Glutamatergic neuron (in vitro differentiated cells): ENCODE data around the gene RUFY3. TPM values are rescaled to one million over a fixed set of nuclear protein-coding genes. Genes with fewer than 3 reads are reported as not detected.
"Not testable (repeated sequence)": the region's sequence is repeated elsewhere in the genome, so short reads cannot be mapped to it uniquely, and the experiment has no call there.

Experiments
- DNase-seq: peaks from one replicate; pipeline ENCODE4 v3.0.0; 2022
- H3K27ac Mint-ChIP-seq: one replicate; pipeline ENCODE4 v1.8.0; 2020; ENCODE audit warnings: mild to moderate bottlenecking, mixed read lengths, inconsistent platforms; ENCODE audit not compliant: unreplicated experiment
- H3K27me3 Mint-ChIP-seq: one replicate; pipeline ENCODE4 v1.8.0; 2020; ENCODE audit warnings: mild to moderate bottlenecking, moderate library complexity, mixed read lengths, inconsistent platforms; ENCODE audit not compliant: unreplicated experiment
- H3K36me3 Mint-ChIP-seq: one replicate; pipeline ENCODE4 v1.8.0; 2020; ENCODE audit warnings: mild to moderate bottlenecking, mixed read lengths, inconsistent platforms; ENCODE audit not compliant: unreplicated experiment
- H3K4me1 Mint-ChIP-seq: one replicate; pipeline ENCODE4 v1.8.0; 2020; ENCODE audit warnings: mild to moderate bottlenecking, low read depth, mixed read lengths, inconsistent platforms; ENCODE audit not compliant: unreplicated experiment
- H3K4me3 Mint-ChIP-seq: one replicate; pipeline ENCODE4 v1.8.0; 2020; ENCODE audit warnings: mild to moderate bottlenecking, mixed read lengths, inconsistent platforms; ENCODE audit not compliant: unreplicated experiment
- H3K9me3 Mint-ChIP-seq: one replicate; pipeline ENCODE4 v1.8.0; 2020; ENCODE audit warnings: mild to moderate bottlenecking, moderate library complexity, mixed read lengths, inconsistent platforms; ENCODE audit not compliant: unreplicated experiment
- total RNA-seq: library from RNA; stranded (reverse); fragmentation: NEBNext Ultra II Directional; extraction: Animal tissue kit (Norgen Biotek cat#: 25700); gene quantifications from one replicate; pipeline ENCODE4 v1.2.1, GENCODE V29; 2021; ENCODE audit not compliant: unreplicated experiment
- TF ChIP-seq, protein P1 (sequence below): fragments of 200-600 bp; sonication (generic); IDR thresholded peaks from one replicate; pipeline ENCODE4 v1.5.0; 2021; ENCODE audit not compliant: partially characterized antibody, unreplicated experiment

Gene RUFY3
- total RNA-seq, 1 donor from 2014 or later = 291 TPM

DNA sequence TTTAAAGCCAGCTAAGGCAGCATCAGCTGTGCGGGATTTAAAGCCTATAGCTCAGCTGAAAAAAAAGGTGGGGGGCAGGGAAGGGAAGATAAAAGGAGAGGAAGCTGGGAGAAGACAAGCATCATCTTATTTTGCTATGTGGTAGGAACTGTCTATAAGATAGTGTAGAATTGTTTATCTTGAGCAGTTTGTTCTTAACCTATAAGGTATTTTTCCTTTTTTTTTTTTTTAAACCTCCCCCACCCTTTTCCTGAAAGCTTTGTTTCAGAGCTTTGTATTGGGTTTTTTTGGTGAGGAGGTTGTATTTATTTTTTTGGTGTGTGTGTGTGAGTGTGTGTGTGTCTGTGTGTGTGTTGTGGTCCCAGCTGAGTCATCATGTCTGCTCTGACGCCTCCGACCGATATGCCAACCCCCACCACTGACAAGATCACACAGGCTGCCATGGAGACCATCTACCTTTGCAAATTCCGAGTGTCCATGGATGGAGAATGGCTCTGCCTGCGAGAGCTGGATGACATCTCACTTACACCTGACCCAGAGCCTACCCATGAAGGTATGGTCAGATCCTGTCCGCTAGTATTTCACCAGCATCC lies 531 bp downstream of the RUFY3 start:
- Mint-ChIP-seq H3K27ac (peak overlapping the region; percentile 99), H3K4me3 (peak overlapping the region; percentile 98)
- TF ChIP-seq, protein P1, sequence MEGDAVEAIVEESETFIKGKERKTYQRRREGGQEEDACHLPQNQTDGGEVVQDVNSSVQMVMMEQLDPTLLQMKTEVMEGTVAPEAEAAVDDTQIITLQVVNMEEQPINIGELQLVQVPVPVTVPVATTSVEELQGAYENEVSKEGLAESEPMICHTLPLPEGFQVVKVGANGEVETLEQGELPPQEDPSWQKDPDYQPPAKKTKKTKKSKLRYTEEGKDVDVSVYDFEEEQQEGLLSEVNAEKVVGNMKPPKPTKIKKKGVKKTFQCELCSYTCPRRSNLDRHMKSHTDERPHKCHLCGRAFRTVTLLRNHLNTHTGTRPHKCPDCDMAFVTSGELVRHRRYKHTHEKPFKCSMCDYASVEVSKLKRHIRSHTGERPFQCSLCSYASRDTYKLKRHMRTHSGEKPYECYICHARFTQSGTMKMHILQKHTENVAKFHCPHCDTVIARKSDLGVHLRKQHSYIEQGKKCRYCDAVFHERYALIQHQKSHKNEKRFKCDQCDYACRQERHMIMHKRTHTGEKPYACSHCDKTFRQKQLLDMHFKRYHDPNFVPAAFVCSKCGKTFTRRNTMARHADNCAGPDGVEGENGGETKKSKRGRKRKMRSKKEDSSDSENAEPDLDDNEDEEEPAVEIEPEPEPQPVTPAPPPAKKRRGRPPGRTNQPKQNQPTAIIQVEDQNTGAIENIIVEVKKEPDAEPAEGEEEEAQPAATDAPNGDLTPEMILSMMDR = no peak

DNA sequence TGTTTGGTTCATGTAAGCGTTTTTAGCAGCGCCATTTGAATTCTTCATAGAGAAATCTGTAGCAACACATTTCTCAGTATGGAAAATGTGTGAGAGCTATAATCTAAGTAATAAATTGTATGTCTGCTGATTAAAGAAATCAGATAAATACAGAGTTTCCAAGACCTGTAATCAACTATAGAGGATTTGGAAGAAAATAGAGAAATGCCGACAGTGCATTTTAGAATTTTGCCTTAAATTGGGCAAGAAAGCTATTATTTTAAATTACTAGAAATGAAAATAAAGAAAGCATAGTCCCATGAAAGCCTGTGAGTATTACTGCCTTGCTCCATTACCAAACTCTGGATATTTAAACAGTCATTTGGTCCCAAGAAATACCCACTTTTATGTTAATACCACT lies 2.7 kb downstream of the RUFY3 start:
- Mint-ChIP-seq H3K36me3 (no peaks in the 10 kb centered on the region), H3K4me3 (peak overlapping the region; percentile 98)
- TF ChIP-seq, protein P1 = no peak

More for the DNA sequence above, 531 bp downstream of the RUFY3 start:
- Mint-ChIP-seq H3K4me1 (peaks cover 15% of the 10 kb centered on the region), H3K27me3 (peaks cover 2% of the 10 kb centered on the region), H3K36me3 (no peaks in the 10 kb centered on the region), H3K9me3 (peaks cover 5% of the 10 kb centered on the region)
- DNase-seq = peak; percentile 58

DNA sequence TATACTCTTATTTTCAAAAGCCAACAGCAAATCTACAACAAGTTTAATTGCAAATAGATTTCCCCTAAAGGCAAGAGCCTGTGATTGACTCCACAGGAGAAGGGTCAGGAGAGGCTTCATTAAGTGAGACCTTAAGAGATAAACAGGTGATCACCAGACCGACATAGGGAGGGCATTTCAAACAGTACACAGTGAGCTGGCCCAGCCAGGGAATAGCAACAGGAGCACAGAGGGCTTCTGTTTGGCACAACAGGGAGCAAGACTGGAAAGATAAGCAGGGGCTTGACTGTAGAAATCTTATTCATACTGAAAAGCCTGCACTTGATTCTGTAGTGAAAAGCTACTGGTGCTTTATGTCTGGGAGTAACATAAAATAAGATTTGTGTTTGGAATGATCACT lies 3.9 kb downstream of the RUFY3 start:
- Mint-ChIP-seq H3K4me3 (peak overlapping the region; percentile 98), H3K4me1 (peaks cover 20% of the 10 kb centered on the region), H3K27ac (no peak overlapping the region), H3K9me3 (peaks cover 5% of the 10 kb centered on the region), H3K27me3 (peaks cover 2% of the 10 kb centered on the region), H3K36me3 (no peaks in the 10 kb centered on the region)
- TF ChIP-seq, protein P1 = no peak
- DNase-seq = no peak

More for the DNA sequence above, 2.7 kb downstream of the RUFY3 start:
- Mint-ChIP-seq H3K27ac (no peak overlapping the region), H3K4me1 (peaks cover 20% of the 10 kb centered on the region), H3K9me3 (peaks cover 5% of the 10 kb centered on the region), H3K27me3 (peaks cover 2% of the 10 kb centered on the region)
- DNase-seq = no peak

DNA sequence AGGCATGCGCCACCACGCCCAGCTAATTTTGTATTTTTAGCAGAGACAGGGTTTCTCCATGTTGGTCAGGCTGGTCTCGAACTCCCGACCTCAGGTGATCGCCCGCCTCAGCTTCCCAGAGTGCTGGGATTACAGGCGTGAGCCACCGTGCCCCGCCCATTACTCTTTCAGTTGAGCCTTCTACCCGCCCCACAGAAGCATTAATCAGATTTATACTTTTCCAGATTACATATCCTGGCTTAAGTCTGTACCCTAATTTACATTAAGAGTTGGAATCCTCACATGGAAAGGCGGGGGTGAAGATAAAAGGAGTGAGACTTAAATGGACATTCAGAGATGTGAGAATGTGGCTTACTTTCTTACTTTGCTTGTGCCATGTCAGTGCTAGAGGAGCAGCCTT lies 4.8 kb downstream of the RUFY3 start:
- not testable (repeated sequence) for DNase-seq, H3K27ac Mint-ChIP-seq, H3K36me3 Mint-ChIP-seq, H3K27me3 Mint-ChIP-seq, H3K9me3 Mint-ChIP-seq
- Mint-ChIP-seq H3K4me1 (peaks cover 18% of the 10 kb centered on the region), H3K4me3 (peak overlapping the region; percentile 39)

DNA sequence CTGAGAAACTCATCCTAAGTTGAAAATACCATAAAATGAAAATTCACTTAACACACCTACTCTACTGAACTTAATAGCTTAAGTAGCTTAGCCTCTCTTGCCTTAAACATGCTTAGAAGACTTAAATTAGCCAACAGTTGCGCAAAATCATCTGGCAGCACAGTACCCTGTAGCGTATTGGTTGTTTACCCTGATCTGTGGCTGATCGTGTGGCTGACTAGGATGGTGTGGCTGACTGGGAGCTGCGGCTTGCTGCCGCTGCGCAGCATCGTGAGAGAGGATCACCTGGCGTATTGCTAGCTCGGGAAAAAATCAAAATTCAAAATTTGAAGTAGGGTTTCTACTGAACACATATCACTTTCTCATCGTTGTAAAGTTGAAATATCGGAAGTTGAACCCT lies 6.3 kb downstream of the RUFY3 start:
- Mint-ChIP-seq H3K27me3 (peaks cover 2% of the 10 kb centered on the region), H3K4me3 (peak overlapping the region; percentile 35)

DNA sequence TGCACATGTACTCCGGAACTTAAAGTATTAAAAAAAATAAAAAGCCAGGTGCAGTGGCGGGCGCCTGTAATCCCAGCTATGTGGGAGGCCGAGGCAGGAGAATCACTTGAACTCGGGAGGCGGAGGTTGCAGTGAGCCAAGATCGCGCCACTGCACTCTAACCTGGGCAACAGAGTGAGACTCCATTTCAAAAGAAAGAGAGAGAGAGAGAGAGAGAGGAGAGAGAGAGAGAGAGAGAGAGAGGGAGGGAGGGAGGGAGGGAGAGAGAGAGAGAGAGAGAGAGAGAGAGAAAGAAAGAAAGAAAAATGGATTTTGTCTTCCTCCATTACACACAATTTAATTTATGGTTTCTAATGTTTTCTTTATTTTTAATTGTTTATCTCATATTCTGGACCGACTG lies 11.1 kb downstream of the RUFY3 start:
- H3K36me3 Mint-ChIP-seq, H3K27ac Mint-ChIP-seq, H3K4me3 Mint-ChIP-seq, H3K9me3 Mint-ChIP-seq, DNase-seq, H3K4me1 Mint-ChIP-seq, H3K27me3 Mint-ChIP-seq: not testable (repeated sequence)

More for the DNA sequence above, 6.3 kb downstream of the RUFY3 start:
- no peak for DNase-seq
- Mint-ChIP-seq H3K27ac (no peak overlapping the region), H3K4me1 (peaks cover 16% of the 10 kb centered on the region), H3K9me3 (no peaks in the 10 kb centered on the region), H3K36me3 (no peaks in the 10 kb centered on the region)
- TF ChIP-seq, protein P1 = no peak
